GM19025 (cell line): ENCODE results near the gene ARHGAP45.

Experiments
- ATAC-seq: cut with Tn5 transposase; IDR thresholded peaks from one replicate; pipeline ENCODE4 v1.9.1; 2021; ENCODE audit warnings: mild to moderate bottlenecking, low read depth, moderate library complexity; ENCODE audit not compliant: unreplicated experiment

The ARHGAP45 gene

GRCh38 chr19:1103132-1103707, 36.3 kb downstream of the ARHGAP45 start:
- ATAC-seq = no peak

- ATAC-seq = peak; percentile 54
Observed at GRCh38 chr19:1103708-1104310, 36.8 kb downstream of the ARHGAP45 start, which contains the start of gene GPX4. GPX4 (plus strand) TSS chr19:1103994; CDS start chr19:1104044, 50 bp downstream.

DNA sequence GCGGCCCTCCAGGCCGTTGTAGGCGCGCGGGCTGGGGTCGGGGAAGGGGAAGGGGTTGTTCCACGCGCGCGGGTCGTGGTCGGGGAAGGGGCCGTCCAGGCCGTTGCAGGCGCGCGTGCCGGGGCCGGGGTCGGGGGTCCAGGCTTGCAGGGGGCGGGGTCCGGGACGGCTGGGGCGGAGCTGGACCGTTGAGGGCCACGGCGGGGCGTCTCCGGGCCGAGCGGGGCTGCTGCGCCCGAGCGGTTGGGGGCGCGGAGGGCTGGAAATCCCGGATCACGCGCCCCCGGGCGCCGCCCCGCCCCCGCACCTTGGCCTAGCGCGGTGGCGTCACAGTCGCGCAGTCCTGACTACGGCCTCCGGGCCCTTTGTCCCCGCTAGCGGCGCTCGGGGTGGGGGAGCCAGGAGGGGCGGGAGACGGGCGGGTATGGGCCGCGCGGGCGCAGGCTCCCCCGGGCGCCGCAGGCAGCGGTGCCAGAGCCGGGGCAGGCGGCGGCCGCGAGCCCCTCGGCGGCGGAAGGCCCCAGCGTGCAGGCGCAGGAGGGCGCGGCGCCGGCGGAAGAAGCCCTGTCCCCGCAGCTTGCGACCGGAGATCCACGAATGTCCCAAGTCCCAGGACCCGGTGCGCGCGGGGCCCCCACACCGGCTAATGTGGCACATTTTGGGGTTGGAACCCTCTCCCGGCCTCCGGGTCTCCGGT, 37.5 kb downstream of the ARHGAP45 start:
- ATAC-seq = peak; percentile 20

DNA sequence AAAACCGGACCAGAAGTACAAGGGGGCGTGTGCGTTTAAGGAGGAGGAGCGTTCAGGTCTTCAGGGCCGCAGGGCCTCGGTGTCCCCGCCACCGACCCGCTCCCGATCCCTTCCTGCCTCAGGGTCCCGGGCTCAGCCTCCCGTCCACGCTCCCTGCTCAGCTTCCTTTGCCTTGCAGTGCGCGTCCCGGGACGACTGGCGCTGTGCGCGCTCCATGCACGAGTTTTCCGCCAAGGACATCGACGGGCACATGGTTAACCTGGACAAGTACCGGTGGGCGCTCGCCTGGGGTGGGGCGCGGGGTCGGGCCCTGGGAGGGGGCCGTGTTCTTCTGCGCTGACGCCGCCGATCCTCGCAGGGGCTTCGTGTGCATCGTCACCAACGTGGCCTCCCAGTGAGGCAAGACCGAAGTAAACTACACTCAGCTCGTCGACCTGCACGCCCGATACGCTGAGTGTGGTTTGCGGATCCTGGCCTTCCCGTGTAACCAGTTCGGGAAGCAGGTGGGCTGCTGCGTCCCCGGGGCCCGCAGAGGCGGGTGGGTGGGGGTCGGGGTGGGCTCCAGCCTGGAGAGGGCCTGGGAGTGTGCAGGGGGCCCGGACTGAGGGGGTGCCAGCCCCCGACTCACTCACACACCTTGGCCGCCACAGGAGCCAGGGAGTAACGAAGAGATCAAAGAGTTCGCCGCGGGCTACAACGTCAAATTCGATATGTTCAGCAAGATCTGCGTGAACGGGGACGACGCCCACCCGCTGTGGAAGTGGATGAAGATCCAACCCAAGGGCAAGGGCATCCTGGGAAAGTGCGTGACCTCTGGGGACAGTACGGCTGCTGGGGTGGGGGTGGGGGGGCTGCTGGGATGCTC, 38.3 kb downstream of the ARHGAP45 start:
- no peak for ATAC-seq

DNA sequence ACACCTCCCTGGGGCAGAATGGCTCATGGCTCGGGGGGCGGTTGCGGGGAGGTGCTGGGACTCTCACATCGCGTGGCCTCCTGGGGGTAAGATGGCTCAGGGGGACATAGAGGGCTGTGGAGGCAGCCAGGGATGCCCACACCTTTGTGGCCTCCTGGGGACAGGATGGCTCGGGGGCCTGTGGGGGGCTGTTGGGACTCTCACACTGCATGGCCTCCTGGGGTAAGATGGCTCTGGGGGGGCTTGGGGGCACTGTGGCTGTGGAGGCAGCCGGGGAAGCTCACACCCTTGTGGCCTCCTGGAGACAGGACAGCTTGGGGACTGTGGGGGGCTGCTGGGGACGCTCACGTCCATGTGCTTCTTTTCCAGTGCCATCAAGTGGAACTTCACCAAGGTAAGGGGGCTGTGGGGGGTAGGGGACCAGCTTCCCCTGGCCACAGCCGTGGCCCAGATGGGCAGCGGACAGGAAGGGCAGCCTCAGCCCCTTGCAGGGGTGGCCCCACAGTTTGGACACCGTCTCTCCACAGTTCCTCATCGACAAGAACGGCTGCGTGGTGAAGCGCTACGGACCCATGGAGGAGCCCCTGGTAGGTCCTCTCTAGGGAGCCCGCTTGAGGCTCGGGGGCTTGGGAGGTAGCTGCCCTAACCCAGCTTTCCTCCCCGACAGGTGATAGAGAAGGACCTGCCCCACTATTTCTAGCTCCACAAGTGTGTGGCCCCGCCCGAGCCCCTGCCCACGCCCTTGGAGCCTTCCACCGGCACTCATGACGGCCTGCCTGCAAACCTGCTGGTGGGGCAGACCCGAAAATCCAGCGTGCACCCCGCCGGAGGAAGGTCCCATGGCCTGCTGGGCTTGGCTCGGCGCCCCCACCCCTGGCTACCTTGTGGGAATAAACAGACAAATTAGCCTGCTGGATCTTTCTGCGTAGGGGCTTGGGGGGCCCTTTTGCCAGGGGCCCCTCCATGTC, 39.2 kb downstream of the ARHGAP45 start:
- ATAC-seq = no peak

- no peak for ATAC-seq
Observed at GRCh38 chr19:1106841-1107660, 40.1 kb downstream of the ARHGAP45 start.

- no peak for ATAC-seq
Observed at GRCh38 chr19:1107661-1108261, 40.8 kb downstream of the ARHGAP45 start.

DNA sequence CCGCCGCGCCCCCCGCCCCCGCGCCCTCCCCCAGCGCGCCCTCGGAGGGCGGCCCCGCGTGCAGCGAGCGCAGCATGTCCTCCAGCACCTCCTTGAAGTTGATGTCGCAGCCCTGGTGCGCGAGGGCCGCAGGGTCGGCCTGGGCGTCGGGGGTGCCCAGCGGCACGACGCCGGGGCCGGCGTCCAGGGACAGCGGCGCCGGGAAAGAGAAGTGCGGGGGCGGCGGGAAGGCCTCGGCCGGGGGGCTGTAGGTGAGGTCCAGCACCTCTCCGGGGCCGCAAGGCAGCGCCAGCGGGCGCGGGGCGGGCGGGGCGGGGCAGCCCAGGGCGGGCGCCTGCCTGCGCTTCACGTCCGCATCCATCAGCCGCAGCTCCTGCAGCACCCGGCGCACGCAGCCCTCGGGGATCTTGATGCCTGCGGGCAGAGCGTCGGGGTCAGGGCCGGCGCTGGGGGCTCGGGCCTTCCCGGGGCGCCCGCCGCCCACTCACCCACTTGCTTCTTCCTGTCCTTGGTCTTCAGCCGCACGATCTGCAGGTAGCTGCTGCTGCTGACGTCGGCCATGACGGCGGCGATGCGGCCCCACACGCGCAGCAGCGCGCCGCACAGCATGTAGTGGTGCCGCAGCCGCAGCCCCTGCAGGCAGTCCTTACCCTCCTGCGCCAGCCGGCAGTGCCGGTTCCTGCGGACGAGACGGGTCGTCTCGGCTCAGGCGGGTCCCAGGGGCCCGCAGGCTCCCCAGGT, 41.5 kb downstream of the ARHGAP45 start:
- no peak for ATAC-seq

- no peak for ATAC-seq
Observed at GRCh38 chr19:1109032-1109551, 42.1 kb downstream of the ARHGAP45 start.

- no peak for ATAC-seq
Observed at GRCh38 chr19:1109697-1110671, 43.0 kb downstream of the ARHGAP45 start.

DNA sequence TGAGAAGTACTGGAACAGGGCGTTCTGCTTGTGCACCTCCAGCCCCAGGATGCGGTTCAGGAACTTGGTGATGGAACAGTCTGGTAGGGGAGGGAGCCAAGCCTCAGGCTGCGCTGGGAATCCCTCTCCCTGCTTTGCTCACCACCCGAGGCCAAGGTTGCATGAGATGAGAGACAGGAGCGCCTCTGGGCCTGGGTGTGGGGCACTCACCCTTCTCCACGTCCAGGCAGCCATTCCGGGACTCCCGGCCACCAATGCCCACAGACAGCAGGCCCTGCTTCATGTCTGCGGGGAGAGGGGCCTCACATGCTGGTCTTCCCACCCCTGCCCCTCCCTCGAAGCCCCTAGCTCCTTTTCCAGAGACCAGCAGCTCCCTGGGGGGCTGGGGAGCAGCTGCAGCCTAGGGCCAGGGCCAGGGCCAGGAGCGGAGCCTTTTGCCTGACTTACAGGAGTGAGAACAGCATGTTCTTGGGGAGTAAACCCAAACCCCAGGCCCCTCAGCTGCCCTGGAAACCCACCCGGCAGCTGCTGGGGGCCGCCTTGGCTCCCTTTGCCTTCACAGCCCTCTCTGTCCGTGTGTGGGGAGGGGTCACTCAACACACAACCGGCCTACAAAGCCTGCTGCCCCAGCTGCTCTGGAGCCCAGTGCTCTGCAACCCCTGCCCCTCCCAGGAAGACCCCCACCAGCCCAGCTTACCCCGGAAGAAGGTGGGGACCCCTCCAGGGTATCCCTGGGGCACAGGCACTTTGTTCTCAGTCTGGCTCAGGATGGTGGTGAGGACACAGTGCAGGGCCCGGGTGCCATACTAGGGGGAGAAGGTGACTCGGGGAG, 44.1 kb downstream of the ARHGAP45 start:
- no peak for ATAC-seq

GRCh38 chr19:1111641-1112267, 44.8 kb downstream of the ARHGAP45 start:
- no peak for ATAC-seq

- ATAC-seq = no peak
Observed at GRCh38 chr19:1112268-1113029, 45.5 kb downstream of the ARHGAP45 start.
